Uterus (tissue), 4 donors: ENCODE measurements around the gene CORO7. TPM values are rescaled to one million over a fixed set of nuclear protein-coding genes. Genes with fewer than 3 reads are reported as not detected.
A peak's percentile ranks its signal among the peaks of the same experiment; 100 is the strongest.

Experiments
- DNase-seq, 2 donors: peaks; one replicate each; pipeline ENCODE4 v3.0.0-alpha.2; 2019 to 2020
- H3K27ac ChIP-seq, 2 donors: fragments of 200-600 bp; sonication (generic); 1 replicate in 1 of 2; 2 replicates in 1 of 2; pipeline ENCODE4 v1.5.1; 2016 to 2018
- H3K27me3 ChIP-seq, 2 donors: fragments of 200-600 bp; sonication (generic); one replicate each; pipeline ENCODE4 v1.5.1; 2018 to 2019; ENCODE audit warnings: control low read depth in 1 of 2
- H3K36me3 ChIP-seq, 2 donors: fragments of 200-600 bp; sonication (generic); one replicate each; pipeline ENCODE4 v1.5.1; 2019; ENCODE audit warnings: control low read depth in 1 of 2
- H3K4me1 ChIP-seq, 2 donors: fragments of 200-600 bp; sonication (generic); one replicate each; pipeline ENCODE4 v1.5.1; 2018 to 2019; ENCODE audit warnings: control low read depth in 1 of 2
- H3K4me3 ChIP-seq, 2 donors: fragments of 200-600 bp; sonication (generic); 1 replicate in 1 of 2; 2 replicates in 1 of 2; pipeline ENCODE4 v1.5.1; 2018 to 2019; ENCODE audit warnings: mild to moderate bottlenecking in 1 of 2
- H3K9me3 ChIP-seq, 2 donors: fragments of 200-600 bp; sonication (generic); one replicate each; pipeline ENCODE4 v1.5.1; 2019; ENCODE audit warnings: control low read depth in 1 of 2
- POLR2A ChIP-seq, 2 donors: fragments of 450-650 bp; IDR thresholded peaks; one replicate each; pipeline ENCODE4 v1.6.1; 2016; ENCODE audit warnings: antibody characterized with exemption in 2 of 2, mild to moderate bottlenecking in 1 of 2, moderate library complexity in 1 of 2
- intact Hi-C: fragments of 100-400 bp; cut with DNase I; formaldehyde crosslinking; loops from one replicate; pipeline ENCODE4 v1.15.1; 2023; ENCODE audit warnings: low total_unique reads
- total RNA-seq, 4 donors: library from RNA; depleted of rRNA in 3 of 4; stranded (reverse); fragments of >200 nt in 3 of 4; gene quantifications; one replicate each; pipeline versions ENCODE4 v1.1.0 to v1.2.4, GENCODE V29; 2014 to 2023
- TF ChIP-seq, protein P1 (sequence below), 4 experiments: fragments of 200-600 bp in 2 of 4; fragments of 450-650 bp in 2 of 4; sonication (generic) in 2 of 4; IDR thresholded peaks; one replicate each; pipeline ENCODE4 v1.5.1; 2016 to 2019; ENCODE audit warnings: antibody characterized with exemption in 4 of 4, mild to moderate bottlenecking in 2 of 4, moderate library complexity in 1 of 4
- donor health status: DM: yes; HTN: yes; CAD: no.

The CORO7 gene
- total RNA-seq, 4 donors from 2014 or later, result 13.8 to 52.1 (median 30.0) TPM

GRCh38 chr16:4419402-4419959, 3.1 kb upstream of the CORO7 start:
- DNase-seq, result no peak
- H3K27me3 ChIP-seq, result no peaks in the 10 kb centered on the region
- no peaks in the 10 kb centered on the region for H3K9me3 ChIP-seq
- no peaks in the 10 kb centered on the region for H3K36me3 ChIP-seq
- no peak overlapping the region for H3K4me3 ChIP-seq
- no peaks in the 10 kb centered on the region for H3K4me1 ChIP-seq
- intact Hi-C loops, result no loop called here
- TF ChIP-seq, protein P1, sequence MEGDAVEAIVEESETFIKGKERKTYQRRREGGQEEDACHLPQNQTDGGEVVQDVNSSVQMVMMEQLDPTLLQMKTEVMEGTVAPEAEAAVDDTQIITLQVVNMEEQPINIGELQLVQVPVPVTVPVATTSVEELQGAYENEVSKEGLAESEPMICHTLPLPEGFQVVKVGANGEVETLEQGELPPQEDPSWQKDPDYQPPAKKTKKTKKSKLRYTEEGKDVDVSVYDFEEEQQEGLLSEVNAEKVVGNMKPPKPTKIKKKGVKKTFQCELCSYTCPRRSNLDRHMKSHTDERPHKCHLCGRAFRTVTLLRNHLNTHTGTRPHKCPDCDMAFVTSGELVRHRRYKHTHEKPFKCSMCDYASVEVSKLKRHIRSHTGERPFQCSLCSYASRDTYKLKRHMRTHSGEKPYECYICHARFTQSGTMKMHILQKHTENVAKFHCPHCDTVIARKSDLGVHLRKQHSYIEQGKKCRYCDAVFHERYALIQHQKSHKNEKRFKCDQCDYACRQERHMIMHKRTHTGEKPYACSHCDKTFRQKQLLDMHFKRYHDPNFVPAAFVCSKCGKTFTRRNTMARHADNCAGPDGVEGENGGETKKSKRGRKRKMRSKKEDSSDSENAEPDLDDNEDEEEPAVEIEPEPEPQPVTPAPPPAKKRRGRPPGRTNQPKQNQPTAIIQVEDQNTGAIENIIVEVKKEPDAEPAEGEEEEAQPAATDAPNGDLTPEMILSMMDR (IDR thresholded peaks at IDR 0.05), result no peak
- no peak for TF ChIP-seq POLR2A (IDR thresholded peaks at IDR 0.05)
- H3K27ac ChIP-seq, result no peak overlapping the region

- Histone ChIP-seq H3K27ac (peak overlapping the region; percentile 16 to 66), H3K27me3 (no peaks in the 10 kb centered on the region), H3K4me1 (no peaks in the 10 kb centered on the region), H3K9me3 (no peaks in the 10 kb centered on the region), H3K36me3 (no peaks in the 10 kb centered on the region), H3K4me3 (peak overlapping the region; percentile 35 to 88)
- no peak for TF ChIP-seq POLR2A (IDR thresholded peaks at IDR 0.05)
- TF ChIP-seq, protein P1 (IDR thresholded peaks at IDR 0.05), result no peak
- intact Hi-C loops, result no loop called here
- DNase-seq, result no peak
Observed at GRCh38 chr16:4415538-4416199, 727 bp downstream of the CORO7 start.

DNA sequence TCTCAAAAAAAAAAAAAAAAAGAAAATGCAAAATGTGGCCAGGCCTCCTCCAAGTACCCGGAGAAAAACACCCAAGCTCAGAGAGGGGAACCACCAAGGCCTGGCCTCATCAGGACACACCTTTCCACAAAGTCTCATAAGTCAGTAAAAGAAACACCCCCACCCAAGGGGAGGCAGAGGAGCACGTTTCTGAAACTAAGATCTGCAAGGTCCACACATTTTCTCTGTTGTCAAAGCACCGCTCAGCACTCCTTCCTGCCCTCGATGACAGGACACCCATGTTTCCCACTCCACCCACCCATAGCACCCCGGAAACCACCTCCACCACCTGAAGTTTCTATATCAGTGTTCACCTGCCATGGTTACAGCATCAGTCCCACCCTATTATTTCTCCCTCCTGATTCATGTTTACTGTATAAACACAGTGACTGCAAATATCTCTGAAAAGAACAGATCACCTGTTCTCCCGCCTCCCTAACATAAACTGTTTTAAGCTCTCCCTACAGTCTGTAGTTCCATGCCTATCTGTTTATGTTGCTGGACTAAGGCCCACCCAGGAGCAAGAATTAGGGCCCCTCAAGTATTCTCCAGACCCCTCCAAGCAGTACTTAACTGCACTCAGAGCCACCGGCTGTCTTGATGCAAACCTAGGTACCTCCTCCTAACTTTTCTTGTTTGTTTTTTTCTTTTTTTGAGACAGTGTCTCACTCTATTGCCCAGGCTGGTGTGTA, 2.0 kb downstream of the CORO7 start:
- Histone ChIP-seq H3K4me3 (no peak overlapping the region), H3K27me3 (no peaks in the 10 kb centered on the region), H3K36me3 (no peaks in the 10 kb centered on the region), H3K4me1 (no peaks in the 10 kb centered on the region), H3K9me3 (no peaks in the 10 kb centered on the region), H3K27ac (no peak overlapping the region)
- no peak for DNase-seq
- intact Hi-C loops, result no loop called here
- TF ChIP-seq, protein P1 (IDR thresholded peaks at IDR 0.05), result no peak
- no peak for TF ChIP-seq POLR2A (IDR thresholded peaks at IDR 0.05)

DNA sequence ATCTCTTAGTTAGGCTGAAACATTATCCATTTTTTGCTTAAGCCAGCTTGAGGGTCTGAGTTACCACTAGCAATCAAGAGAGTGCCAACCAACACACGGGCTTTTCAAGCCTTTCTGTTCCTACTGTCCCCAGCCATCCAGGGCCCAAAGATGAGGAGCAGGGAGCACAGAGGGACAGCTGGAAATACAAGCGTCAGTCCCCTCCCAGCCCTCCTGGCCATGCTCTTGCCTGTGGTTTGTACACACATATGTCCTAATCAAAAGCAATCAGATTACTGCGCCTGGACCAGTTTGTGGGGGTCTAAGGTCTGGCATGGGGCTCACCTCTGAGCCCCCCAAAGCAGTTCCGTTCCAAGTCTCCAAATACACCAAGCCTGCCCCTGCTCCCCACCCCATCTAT, 3.5 kb downstream of the CORO7 start:
- H3K4me1 ChIP-seq, result no peaks in the 10 kb centered on the region
- intact Hi-C loops, result no loop called here
- H3K27me3 ChIP-seq, result no peaks in the 10 kb centered on the region
- no peak overlapping the region for H3K4me3 ChIP-seq
- TF ChIP-seq POLR2A (IDR thresholded peaks at IDR 0.05), result no peak
- TF ChIP-seq, protein P1 (IDR thresholded peaks at IDR 0.05), result no peak
- no peak for DNase-seq
- H3K27ac ChIP-seq, result no peak overlapping the region
- H3K36me3 ChIP-seq, result no peaks in the 10 kb centered on the region
- H3K9me3 ChIP-seq, result no peaks in the 10 kb centered on the region

- Histone ChIP-seq H3K4me3 (no peak overlapping the region), H3K4me1 (no peaks in the 10 kb centered on the region), H3K9me3 (no peaks in the 10 kb centered on the region), H3K36me3 (no peaks in the 10 kb centered on the region), H3K27ac (no peak overlapping the region), H3K27me3 (no peaks in the 10 kb centered on the region)
- TF ChIP-seq POLR2A (IDR thresholded peaks at IDR 0.05), result no peak
- TF ChIP-seq, protein P1 (IDR thresholded peaks at IDR 0.05), result no peak
- no peak for DNase-seq
- intact Hi-C loops, result no loop called here
Observed at GRCh38 chr16:4412159-4412558, 4.2 kb downstream of the CORO7 start.
